GM18868 (cell line): Measurements from ENCODE around the gene CCDC92B.
"Not testable (repeated sequence)": the region's sequence is repeated elsewhere in the genome, so short reads cannot be mapped to it uniquely, and the experiment has no call there.

ENCODE experiments used
- ATAC-seq: cut with Tn5 transposase; IDR thresholded peaks from one replicate; pipeline ENCODE4 v1.9.1; 2021; ENCODE audit warnings: mild to moderate bottlenecking, moderate library complexity; ENCODE audit not compliant: unreplicated experiment

The CCDC92B gene

DNA sequence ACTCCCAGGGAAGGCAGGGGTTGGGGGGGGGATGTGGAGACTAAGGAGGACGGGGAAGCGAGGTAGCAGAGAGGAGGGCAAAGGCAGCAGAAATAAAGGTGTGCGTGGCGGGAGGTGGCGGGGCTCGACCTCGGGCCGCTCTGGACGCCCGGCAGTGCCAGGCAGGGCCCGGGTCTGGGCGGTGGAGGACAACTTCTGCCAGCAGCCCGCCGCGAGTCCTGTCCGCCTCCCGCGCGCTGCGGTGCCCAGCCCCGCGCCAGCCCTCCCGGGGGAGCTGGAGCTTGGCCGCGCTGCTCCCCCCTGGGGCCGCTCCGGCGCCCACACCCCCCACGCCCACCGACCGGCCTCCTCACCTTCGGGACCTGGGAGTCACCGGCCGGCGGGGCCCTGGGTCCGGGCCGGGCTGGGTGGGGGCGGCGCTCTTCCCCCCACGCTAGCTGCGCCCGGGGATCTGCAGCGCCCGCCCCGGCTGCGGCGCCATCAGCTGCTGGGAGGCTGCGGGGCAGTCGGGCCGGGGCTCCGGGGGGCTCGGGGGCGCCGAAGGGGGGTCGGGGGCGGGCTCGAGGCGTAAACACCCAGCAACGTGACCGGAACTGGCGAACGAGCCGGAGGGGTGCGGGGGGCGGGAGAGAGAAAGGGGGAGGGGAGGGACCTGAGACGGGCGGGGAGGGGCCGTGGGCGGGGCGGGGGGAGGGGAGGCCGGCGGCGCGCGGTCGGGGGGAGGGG is at the start of gene CCDC92B:
Gene CCDC92B, minus strand, starts transcription at position 595 of the 726 bp plus-strand sequence. CDS start 14,507 bp downstream, outside the sequence.
- no peak for ATAC-seq

DNA sequence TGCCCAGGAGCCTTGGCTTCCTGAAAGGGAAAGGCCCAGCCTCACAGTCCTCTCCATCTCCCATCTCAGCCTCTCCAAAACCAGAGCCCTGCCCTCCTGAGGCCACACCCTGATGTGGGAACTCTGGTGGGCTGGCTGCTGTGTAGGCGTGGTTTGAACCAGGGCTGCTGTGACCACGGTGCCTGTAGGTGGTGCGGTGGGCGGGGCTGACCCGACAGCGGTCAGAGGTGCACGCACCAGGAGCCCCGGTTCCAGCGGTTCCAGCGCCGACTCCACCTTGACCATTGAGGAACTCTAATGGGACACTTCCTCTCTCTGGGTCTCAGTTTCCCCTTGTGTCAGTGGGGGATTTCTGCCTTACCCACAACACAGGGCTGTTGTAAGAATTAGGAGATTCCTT is 49.2 kb upstream of the CCDC92B start:
- ATAC-seq, result no peak

DNA sequence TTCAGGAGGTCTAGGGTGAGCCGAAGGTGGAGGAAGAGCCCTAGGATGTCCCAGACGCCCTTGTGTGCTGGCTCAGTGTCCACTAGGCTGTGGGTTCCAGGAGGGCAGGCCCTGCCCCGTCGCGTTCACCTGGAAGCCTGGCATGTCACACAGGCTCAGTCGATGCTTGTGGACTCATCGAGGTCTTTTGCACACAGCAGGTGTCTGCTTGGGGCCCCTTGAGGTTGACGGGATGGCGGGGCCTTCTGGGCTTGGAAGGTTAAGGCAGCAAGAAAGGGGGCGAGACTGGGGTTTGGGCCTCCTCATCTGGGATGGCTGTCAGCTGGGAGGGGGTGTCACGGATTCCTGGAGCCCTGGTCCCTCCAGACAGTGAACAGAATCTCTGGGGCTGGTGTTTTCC is 48.7 kb upstream of the CCDC92B start:
- ATAC-seq, result no peak

DNA sequence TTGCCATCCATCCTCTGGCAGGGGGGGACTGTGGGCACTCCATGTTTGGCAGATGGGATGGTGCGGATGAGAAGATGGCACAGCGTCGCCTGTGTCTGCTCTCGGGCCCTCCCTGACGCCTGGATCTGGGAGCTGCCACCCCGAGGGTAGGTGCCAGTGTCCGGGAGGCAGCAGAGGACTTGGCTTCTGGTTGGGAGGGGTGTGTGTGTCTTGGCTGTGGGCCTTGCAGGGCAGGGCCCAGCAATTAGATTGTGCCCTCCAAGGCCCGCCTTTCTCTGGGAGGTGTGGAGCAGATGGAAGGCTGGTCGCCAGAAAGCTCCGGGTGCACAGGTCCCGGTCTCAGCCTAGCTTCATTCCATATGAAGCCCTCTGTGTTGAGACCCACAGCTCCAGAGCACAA is 48.2 kb upstream of the CCDC92B start:
- no peak for ATAC-seq

DNA sequence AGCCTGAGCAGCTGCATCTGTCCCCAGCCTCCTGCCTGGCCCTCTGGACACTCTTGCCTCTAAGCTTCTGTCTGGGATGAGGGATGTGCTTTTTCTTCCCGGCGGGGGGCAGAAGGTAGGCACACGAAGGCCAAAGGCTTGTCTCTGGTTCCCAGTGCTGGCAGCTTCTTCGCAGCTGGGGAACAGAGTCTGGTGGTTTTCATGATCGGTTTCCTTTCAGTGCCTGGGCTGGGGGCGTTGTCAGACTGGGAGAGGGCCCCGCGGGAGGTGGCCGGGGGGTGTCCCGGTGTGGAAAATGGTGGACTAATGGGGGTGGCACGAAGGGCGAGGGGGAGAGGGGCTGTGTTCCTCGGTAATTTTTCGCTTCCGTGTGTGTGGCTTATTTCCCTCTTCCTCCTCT is 47.8 kb upstream of the CCDC92B start:
- no peak for ATAC-seq

DNA sequence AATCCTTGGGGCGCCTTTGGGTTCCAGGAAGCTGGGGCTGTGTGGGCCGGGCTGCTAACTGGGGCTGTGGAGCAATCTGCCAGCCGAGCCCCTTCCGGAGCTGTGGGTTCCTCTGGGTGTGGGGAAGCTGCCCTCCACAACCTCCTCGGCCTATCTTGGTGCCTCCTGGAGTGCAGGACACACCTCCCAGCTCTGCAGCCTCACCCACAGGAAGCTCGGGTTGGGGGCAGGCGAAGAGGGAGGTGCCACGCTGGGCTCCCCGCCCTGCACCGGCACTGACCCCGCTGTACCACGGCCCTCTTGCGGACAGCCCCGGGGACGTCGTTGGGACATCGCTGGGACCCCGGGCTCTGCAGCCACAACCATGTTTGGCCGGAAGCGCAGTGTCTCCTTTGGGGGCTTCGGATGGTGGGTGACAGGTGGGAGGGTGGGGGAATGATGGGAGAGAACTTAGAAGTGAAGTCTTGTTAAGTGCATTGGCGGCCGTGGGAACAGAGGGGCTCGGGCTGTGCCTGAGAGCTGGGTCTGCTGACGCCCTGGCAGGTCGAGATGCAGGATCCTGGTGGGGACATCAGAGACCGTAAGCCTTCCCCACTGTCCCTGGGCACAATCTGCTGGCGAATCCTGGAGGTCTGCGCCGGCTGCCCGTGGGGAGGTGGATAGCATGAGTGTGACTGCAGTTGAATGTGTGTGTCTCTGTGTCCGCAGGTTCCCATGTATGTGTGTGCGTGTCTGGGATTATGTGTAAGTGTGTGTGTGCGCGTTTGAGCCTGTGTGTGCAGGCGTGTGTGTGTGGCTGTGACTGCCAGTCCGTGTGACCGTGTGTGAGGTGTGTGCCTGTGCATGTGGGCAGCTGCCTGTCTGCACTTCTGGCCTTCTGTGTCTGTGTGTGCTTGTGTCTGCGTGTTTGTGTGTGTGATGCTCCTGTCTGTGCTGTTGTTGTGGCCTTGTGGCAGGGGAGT is 47.0 kb upstream of the CCDC92B start, which contains the start of gene RAP1GAP2:
Gene RAP1GAP2, plus strand, starts transcription at position 275 of the 962 bp plus-strand sequence. Its CDS starts 90 bp downstream, at position 365.
- peak; percentile 44 for ATAC-seq

DNA sequence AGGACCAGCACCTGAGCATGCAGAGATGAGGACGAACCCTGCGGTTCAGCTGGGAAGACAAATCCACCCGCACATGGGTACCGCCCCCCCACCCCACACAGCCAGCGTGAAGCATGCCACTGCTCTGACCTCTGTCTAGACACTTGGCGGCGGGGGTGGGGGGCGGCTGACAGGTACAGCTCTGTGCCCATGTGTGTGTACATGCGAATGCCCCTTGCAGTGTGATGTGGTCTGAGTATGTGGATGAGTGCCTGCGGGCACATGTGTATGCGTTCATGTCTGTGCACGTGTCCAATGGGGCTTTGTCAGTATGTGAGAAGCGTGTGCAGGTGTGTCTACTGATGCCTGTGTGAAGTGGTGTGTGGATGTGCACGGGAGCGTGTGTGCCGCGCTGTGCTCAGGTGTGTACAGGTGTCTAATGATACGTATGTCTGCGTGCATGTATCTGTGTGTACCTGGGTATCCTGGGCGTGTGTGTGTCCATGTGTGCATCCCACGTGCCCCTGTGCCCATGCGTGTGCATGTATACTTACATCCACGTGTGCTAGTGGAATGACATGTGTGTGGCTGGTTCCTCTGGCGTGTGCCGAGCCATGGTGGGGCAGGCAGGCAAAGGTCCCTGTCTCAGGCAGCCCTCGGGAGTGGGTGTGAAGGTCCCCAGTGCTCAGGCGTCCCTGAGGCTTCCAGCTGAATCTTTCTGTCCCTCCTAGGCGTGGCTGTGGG is 46.1 kb upstream of the CCDC92B start:
- no peak for ATAC-seq

DNA sequence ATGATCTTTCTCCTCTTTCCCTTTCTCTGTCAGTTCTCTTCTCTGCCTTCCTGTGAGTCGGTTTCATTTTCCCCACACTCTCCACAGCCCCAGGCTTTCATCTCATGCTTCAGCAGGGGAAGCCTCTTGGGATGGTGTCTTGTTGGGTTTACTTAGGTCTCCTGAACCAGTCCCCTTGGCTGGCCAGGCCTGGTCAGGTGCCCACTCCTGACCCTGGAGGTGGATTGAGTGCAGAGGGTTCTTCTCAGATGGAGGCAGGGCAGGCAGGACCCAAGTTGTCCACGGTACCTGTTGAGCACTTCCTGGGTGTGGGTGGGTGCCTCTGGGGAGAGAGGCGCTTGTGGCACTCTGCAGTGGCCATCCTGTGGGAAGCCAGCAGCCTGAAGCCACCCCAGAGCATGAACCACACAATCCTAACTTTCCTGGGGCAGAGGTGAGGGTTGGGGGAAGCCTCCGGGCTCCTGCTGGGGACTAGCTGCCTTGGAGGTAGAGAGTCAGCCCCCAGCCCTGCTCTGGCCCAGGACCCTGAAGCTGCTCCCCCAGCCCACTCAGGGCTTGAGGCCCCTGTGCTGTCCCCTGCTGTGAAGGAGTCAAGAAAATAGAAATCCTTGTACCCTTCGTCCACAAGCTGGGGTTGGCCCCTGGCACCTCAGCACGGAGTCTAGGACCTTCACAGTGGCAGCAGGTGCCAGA is 44.8 kb upstream of the CCDC92B start:
- no peak for ATAC-seq

DNA sequence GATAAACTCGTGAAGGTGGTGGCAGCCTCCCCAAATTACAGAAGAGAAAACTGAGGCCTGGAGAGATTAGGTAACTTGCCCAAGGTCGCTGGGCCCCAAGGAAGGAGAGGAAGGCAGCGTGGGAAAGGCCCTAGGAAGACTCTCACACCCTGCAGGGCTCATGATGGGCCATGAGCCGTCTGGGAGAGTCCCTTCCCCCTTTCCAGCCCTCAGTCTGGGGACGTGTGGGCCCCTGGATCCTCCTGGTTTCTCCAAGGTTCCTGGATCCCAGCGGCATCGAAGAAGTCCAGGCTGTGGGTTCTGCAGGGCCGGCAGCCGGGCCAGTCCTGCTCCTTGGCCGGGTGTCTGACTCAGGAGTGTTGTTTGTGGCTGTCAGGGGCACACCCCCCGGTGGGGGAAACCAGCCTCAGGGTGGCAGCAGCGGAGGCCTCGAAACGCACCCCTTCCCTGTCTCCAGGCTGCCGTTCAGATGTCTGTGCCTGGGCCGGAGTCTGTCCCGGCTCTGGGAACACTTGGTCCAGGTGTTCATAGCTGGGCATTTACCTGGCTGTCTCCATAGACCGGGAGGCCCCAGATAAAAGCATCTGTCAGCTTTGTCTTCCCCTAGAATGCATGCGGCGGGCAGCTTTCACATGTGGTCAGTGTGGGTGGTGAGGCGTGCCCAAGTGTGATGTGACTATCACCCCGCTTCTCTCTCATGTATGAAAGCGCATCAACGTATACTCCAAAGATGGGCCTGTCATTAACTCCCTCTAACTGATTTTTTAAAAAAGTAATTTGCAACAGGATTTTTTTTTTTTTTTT is 43.1 kb upstream of the CCDC92B start:
- ATAC-seq, result no peak

DNA sequence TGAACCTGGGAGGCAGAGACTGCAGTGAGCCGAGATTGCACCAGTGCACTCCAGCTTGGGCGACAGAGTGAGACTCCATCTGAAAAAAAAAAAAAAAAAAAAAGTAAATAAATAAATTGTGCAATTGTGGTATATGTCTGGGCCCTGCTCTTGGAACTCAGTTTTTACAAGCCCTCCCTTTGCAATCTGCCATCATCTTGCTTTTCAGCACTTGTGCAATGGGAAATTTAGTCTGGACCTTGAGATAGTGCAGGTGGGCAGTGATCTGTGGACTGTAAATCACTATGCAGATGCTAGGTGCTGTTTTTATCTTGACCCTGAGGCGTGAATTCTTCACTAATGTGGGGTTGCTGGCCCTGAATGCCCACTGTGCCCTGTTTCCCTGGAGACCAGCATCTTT is 40.2 kb upstream of the CCDC92B start:
- no peak for ATAC-seq

DNA sequence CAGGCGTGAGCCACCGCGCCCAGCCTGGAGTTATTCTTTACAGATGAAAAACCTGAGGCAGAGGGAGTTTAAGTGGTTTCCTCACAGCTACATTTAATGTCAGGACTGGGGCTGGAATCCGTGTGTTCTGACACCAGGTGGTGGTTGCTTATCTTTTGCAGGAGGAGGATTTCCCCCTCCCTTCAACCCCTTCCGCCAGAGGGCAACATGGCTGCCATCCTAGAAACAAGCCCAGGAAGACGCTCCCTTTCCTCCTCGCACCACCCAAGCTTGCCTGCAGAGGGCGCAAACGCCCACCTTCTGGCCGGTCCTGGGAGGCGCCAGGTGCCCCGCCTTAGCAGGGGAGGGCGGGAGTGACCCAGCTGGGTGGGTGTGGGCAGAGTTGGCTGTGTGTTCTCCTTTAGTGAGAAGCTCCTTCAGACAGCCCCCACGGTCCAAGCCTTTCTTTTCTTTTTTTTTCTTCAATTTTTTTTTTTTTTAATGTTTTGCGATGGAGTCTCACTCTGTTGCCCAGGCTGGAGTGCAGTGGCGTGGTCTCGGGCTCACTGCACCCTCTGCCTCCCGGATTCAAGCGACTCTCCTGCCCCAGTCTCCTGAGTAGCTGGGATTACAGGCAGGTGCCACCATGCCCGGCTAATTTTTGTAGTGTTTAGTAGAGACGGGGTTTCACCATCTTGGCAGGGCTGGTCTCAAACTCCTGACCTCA is 36.9 kb upstream of the CCDC92B start:
- peak; percentile 69 for ATAC-seq

DNA sequence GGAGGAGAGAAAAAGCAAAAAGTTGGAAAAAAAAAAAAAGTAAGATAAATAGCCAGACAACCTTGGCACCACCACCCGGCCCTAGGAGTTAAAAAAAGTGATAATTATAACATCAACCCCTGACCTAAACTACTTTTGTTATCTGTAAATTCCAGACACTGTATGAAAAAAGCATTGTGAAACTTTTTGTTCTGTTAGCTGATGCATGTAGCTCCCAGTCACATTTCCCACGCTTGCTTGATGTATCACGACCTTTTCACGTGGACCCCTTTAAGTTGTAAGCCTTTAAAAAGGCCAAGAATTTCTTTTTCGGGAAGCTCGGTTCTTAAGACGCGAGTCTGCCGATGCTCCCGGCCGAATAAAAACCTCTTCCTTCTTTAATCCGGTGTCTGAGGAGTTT is 35.9 kb upstream of the CCDC92B start:
- ATAC-seq, result not testable (repeated sequence)

DNA sequence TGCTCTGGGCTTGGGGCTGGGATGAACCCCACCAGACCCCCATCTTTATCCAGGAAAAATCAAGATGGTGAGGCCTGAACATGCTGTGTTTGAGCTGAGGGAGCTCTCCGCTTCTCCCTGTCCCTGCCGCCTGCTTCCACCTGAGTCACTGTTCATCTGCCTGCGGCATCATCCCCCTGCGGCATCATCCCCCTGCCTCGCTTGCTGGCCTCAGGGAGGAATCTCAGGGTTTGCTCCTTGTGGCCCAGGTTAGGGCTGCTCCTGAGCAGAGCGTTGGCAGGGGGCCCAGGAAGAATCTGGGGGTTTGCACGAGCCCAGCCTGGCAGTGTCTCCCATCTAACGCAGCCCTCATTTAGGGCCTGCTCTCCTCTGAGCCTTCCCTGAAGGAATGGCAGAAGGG is 35.4 kb upstream of the CCDC92B start:
- no peak for ATAC-seq

DNA sequence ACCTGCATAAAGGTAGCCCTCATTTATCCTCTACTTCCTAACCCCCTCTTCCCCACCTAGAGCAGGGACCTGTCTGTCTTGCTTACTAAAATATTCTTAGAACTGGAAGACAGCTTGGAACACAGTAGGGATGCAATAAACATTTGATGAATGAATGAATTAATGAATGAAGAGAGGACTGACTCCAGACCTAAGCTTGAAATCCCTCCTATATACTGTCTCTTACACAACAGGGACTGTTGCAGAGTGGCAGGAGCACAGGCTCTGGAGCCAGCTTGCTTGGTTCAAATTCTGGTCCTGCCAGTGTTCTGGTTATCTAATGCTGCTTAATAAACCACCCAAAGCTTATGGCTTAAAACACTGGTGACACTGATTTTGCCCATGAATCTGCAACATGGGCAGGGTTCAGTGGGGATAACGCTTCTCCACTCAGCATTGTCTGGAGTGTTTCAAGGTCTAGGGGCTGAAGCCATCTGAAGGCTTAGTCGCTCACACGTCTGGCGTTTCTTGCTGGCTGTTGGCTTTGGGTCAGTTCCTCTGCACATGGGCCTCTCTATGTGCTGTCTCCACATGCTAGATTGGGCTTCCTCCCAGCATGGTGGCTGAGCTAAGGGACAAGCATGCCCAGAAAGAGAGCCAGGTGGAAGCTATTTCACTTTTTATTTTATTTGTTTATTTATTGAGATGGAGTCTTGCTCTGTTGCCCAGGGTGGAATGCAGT is 34.0 kb upstream of the CCDC92B start:
- no peak for ATAC-seq

DNA sequence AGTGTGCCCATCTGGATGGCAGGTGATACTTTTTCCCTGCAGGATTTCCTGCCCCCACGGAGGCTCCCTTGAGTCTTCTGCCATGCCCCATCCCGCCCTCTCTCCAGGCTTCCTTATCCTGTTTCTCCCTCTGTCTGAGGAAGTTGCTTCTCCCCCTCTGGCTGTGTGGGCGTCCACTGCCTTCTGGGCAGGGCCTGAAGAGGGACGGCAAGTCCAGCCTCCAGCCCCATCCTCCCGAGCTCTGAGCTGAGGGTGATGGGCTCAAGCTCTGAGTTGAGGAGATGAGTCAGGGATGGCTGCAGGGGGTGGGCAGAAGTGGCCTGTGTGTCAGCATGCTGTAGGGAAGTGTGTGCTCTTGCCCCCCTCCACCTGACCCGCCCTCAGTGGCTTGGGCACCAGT is 32.6 kb upstream of the CCDC92B start:
- no peak for ATAC-seq

DNA sequence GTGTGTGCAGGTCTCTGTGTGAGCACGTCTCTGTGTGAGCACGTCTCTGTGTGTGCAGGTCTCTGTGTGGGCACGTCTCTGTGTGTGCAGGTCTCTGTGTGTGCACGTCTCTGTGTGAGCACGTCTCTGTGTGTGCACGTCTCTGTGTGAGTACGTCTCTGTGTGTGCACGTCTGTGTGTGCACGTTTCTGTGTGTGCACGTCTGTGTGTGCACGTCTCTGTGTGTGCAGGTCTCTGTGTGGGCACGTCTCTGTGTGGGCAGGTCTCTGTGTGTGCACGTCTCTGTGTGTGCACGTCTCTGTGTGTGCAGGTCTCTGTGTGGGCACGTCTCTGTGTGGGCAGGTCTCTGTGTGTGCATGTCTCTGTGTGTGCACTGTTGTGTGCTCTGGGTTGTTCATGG is 32.1 kb upstream of the CCDC92B start:
- ATAC-seq, result not testable (repeated sequence)

DNA sequence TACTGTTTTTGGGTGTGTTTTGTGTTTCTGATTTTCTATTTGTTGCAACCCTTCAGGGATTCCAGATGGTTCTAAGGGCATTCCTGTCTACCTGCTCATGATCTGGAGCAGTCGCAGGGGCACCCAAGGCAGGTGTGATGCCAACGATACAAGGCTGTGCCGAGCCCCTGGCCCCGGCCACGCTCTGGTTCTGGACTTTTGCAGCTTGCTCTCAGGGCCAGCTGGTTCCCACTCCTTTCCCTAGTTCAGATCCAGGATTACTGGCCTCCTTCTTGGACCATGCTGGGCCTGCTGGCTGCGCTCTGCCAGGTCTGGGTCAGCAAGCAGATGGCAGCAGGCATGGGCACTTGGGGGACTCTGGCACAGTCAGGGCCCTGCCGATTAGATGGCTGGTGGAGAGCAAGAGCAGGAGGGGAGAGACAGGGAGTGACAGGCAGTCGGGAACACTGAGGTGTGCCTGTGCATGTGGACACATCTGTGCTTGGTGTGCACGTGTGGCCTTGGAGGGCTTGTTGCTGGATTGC is 31.5 kb upstream of the CCDC92B start:
- ATAC-seq, result no peak

DNA sequence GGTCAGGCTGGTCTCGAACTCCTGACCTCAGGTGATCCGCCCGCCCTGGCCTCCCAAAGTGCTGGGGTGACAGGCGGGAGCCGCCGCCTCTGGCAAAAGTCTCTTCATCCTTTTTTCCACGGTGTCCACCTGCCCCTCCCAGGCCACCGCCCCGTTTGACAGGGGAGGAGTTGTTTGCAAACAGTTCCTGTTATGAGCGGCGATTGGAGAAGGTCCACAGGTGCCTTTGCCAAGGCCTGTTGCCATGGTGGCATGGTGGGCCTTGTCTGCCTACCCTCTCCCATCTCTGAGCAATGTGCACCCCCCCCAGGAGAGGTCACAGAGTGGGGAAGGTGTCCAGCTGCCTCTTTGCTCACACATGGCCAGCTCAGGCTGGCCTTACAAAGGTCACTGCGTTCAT is 30.8 kb upstream of the CCDC92B start:
- no peak for ATAC-seq
